GM19328 (cell line): Measurements from ENCODE around the gene GHRHR.

Experiments
- ATAC-seq: cut with Tn5 transposase; IDR thresholded peaks from one replicate; pipeline ENCODE4 v1.9.1; 2021; ENCODE audit warnings: mild to moderate bottlenecking, moderate library complexity; ENCODE audit not compliant: unreplicated experiment

GHRHR gene

GRCh38 chr7:30927559-30927958, 36.2 kb upstream of the GHRHR start:
- ATAC-seq = no peak

GRCh38 chr7:30928254-30928872, 35.4 kb upstream of the GHRHR start:
- no peak for ATAC-seq

- no peak for ATAC-seq
Measured at GRCh38 chr7:30929686-30930085, 34.1 kb upstream of the GHRHR start.

GRCh38 chr7:30930621-30931020, 33.1 kb upstream of the GHRHR start:
- ATAC-seq = no peak

- ATAC-seq = no peak
Measured at GRCh38 chr7:30931161-30931928, 32.4 kb upstream of the GHRHR start.

- ATAC-seq = no peak
Measured at GRCh38 chr7:30931929-30932540, 31.7 kb upstream of the GHRHR start.

- no peak for ATAC-seq
Measured at GRCh38 chr7:30932562-30932961, 31.2 kb upstream of the GHRHR start.

- ATAC-seq = no peak
Measured at GRCh38 chr7:30933124-30933974, 30.4 kb upstream of the GHRHR start.

GRCh38 chr7:30934225-30934624, 29.5 kb upstream of the GHRHR start:
- no peak for ATAC-seq

GRCh38 chr7:30934732-30935568, 28.8 kb upstream of the GHRHR start:
- no peak for ATAC-seq

GRCh38 chr7:30935569-30935877, 28.2 kb upstream of the GHRHR start:
- ATAC-seq = no peak

GRCh38 chr7:30936650-30937245, 27.0 kb upstream of the GHRHR start:
- no peak for ATAC-seq

GRCh38 chr7:30937416-30937815, 26.3 kb upstream of the GHRHR start:
- ATAC-seq = no peak

GRCh38 chr7:30938435-30939316, 25.1 kb upstream of the GHRHR start:
- peak; percentile 75 for ATAC-seq

- ATAC-seq = no peak
Measured at GRCh38 chr7:30941582-30942323, 22.0 kb upstream of the GHRHR start.

GRCh38 chr7:30950197-30950596, 13.6 kb upstream of the GHRHR start:
- no peak for ATAC-seq

- ATAC-seq = no peak
Measured at GRCh38 chr7:30954914-30955313, 8.8 kb upstream of the GHRHR start.

- no peak for ATAC-seq
Measured at GRCh38 chr7:30956704-30957103, 7.0 kb upstream of the GHRHR start.

- no peak for ATAC-seq
Measured at GRCh38 chr7:30965372-30965771, 1.6 kb downstream of the GHRHR start.
